Measurements from ENCODE around the gene C19orf81. TPM values are rescaled to one million over a fixed set of nuclear protein-coding genes. Genes with fewer than 3 reads are reported as not detected.

Gene C19orf81
- total RNA-seq, 1 donor, result not detected

GRCh38 chr19:50658441-50659317, 9.4 kb downstream of the C19orf81 start:
- H3K27me3 ChIP-seq (ENCODE audit: insufficient read depth, low read length), result no peaks in the 10 kb centered on the region
- peak overlapping the region; percentile 71 for H3K4me3 ChIP-seq (ENCODE audit: insufficient read depth, low read length)
- H3K4me1 ChIP-seq (ENCODE audit: insufficient read depth, low read length), result peaks cover 16% of the 10 kb centered on the region
- peak overlapping the region; percentile 93 for H2AFZ ChIP-seq (ENCODE audit: low read length)
- no peaks in the 10 kb centered on the region for H4K20me1 ChIP-seq (ENCODE audit: insufficient read depth, low read length)
- TF ChIP-seq, protein P1, sequence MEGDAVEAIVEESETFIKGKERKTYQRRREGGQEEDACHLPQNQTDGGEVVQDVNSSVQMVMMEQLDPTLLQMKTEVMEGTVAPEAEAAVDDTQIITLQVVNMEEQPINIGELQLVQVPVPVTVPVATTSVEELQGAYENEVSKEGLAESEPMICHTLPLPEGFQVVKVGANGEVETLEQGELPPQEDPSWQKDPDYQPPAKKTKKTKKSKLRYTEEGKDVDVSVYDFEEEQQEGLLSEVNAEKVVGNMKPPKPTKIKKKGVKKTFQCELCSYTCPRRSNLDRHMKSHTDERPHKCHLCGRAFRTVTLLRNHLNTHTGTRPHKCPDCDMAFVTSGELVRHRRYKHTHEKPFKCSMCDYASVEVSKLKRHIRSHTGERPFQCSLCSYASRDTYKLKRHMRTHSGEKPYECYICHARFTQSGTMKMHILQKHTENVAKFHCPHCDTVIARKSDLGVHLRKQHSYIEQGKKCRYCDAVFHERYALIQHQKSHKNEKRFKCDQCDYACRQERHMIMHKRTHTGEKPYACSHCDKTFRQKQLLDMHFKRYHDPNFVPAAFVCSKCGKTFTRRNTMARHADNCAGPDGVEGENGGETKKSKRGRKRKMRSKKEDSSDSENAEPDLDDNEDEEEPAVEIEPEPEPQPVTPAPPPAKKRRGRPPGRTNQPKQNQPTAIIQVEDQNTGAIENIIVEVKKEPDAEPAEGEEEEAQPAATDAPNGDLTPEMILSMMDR (IDR thresholded peaks at IDR 0.05; ENCODE audit: extremely low read depth, low read depth, low read length), result no peak
- peak; percentile 99 for DNase-seq (ENCODE audit: insufficient read length, low spot score, missing footprints)
- no peaks in the 10 kb centered on the region for H3K79me2 ChIP-seq (ENCODE audit: insufficient read depth, low read length)
- H3K27ac ChIP-seq (ENCODE audit: low read depth, low read length), result peak overlapping the region; percentile 59
- no peaks in the 10 kb centered on the region for H3K36me3 ChIP-seq (ENCODE audit: insufficient read depth, low read length)
- no peaks in the 10 kb centered on the region for H3K9me3 ChIP-seq (ENCODE audit: low read depth, low read length)
- peak overlapping the region; percentile 96 for H3K4me2 ChIP-seq (ENCODE audit: insufficient read depth, low read length)

DNA sequence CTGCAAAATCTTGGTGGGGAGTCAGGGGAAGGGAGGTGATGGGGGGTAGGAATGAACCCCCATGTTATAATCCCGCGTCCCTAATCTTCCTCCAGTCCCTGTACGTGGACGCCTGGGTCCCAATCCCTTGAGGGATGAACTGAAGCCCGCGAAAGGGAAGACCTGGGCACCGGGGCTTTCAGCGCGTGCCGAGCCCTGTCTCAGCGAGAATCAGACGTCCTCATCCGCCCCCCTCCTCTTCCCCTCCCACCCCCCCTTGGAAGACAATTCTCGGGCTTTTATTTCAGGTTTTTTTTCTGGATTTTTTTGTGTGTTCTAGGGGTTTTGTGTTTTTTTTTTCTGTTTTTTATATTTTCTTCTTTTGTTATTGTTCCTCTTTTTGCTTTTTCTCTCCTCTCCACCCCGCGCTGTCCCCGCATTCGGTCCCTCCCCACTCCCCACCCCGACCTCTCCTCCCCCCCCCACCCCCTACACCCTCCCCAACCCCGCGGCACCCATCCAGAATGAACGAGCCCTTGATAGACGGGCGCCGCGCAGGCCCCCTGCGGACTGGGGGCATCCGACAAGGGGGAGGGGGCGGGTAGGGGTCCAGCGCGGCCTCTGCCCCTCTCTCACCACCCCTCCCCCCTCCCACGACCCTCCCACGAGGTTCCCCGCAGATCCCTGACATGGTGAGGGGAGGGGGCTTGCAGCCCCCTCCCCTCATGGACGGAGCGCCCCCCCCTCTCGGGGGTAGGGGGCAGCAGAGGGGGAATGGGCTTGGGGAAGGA, 10.3 kb downstream of the C19orf81 start:
- no peak overlapping the region for H2AFZ ChIP-seq (ENCODE audit: low read length)
- H3K9me3 ChIP-seq (ENCODE audit: low read depth, low read length), result no peaks in the 10 kb centered on the region
- no peak for DNase-seq (ENCODE audit: insufficient read length, low spot score, missing footprints)
- H3K36me3 ChIP-seq (ENCODE audit: insufficient read depth, low read length), result no peaks in the 10 kb centered on the region
- H3K79me2 ChIP-seq (ENCODE audit: insufficient read depth, low read length), result no peaks in the 10 kb centered on the region
- no peaks in the 10 kb centered on the region for H4K20me1 ChIP-seq (ENCODE audit: insufficient read depth, low read length)
- no peaks in the 10 kb centered on the region for H3K27me3 ChIP-seq (ENCODE audit: insufficient read depth, low read length)
- peaks cover 16% of the 10 kb centered on the region for H3K4me1 ChIP-seq (ENCODE audit: insufficient read depth, low read length)
- TF ChIP-seq, protein P1 (IDR thresholded peaks at IDR 0.05; ENCODE audit: extremely low read depth, low read depth, low read length), result no peak
- no peak overlapping the region for H3K27ac ChIP-seq (ENCODE audit: low read depth, low read length)
- H3K4me3 ChIP-seq (ENCODE audit: insufficient read depth, low read length), result peak overlapping the region; percentile 71
- H3K4me2 ChIP-seq (ENCODE audit: insufficient read depth, low read length), result peak overlapping the region; percentile 96

- H3K4me2 ChIP-seq (ENCODE audit: insufficient read depth, low read length), result no peak overlapping the region
- no peaks in the 10 kb centered on the region for H3K9me3 ChIP-seq (ENCODE audit: low read depth, low read length)
- peaks cover 16% of the 10 kb centered on the region for H3K4me1 ChIP-seq (ENCODE audit: insufficient read depth, low read length)
- H3K4me3 ChIP-seq (ENCODE audit: insufficient read depth, low read length), result no peak overlapping the region
- H3K79me2 ChIP-seq (ENCODE audit: insufficient read depth, low read length), result no peaks in the 10 kb centered on the region
- TF ChIP-seq, protein P1 (IDR thresholded peaks at IDR 0.05; ENCODE audit: extremely low read depth, low read depth, low read length), result no peak
- no peak for DNase-seq (ENCODE audit: insufficient read length, low spot score, missing footprints)
- peaks cover 3% of the 10 kb centered on the region for H3K27me3 ChIP-seq (ENCODE audit: insufficient read depth, low read length)
- H2AFZ ChIP-seq (ENCODE audit: low read length), result no peak overlapping the region
- H4K20me1 ChIP-seq (ENCODE audit: insufficient read depth, low read length), result no peaks in the 10 kb centered on the region
- no peak overlapping the region for H3K27ac ChIP-seq (ENCODE audit: low read depth, low read length)
- H3K36me3 ChIP-seq (ENCODE audit: insufficient read depth, low read length), result no peaks in the 10 kb centered on the region
Measured at GRCh38 chr19:50660088-50660366, 10.8 kb downstream of the C19orf81 start.

DNA sequence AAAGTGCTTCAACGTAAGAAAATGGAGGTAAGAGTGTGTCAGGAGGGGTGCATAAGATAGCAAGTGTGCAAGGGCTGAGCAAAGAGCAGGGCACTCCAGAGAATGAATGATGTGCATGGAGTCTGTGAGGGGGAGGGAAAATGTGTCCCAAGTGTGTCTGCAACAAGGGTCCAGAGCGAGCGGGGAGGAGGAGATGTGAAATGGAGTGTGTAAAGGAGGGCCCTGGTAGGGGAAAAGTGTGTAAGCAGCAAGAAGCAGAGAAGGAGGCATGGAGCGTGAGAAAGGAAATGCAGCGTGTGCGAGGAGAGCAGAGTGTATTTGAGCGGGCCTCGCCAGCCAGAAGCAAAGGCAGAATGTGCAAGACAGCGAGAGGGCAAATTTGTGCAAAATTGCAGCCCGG, 11.8 kb downstream of the C19orf81 start:
- no peaks in the 10 kb centered on the region for H4K20me1 ChIP-seq (ENCODE audit: insufficient read depth, low read length)
- H3K79me2 ChIP-seq (ENCODE audit: insufficient read depth, low read length), result no peaks in the 10 kb centered on the region
- H3K4me2 ChIP-seq (ENCODE audit: insufficient read depth, low read length), result no peak overlapping the region
- peaks cover 6% of the 10 kb centered on the region for H3K27me3 ChIP-seq (ENCODE audit: insufficient read depth, low read length)
- TF ChIP-seq, protein P1 (IDR thresholded peaks at IDR 0.05; ENCODE audit: extremely low read depth, low read depth, low read length), result no peak
- no peaks in the 10 kb centered on the region for H3K9me3 ChIP-seq (ENCODE audit: low read depth, low read length)
- H2AFZ ChIP-seq (ENCODE audit: low read length), result no peak overlapping the region
- H3K4me1 ChIP-seq (ENCODE audit: insufficient read depth, low read length), result peaks cover 16% of the 10 kb centered on the region
- no peak overlapping the region for H3K4me3 ChIP-seq (ENCODE audit: insufficient read depth, low read length)
- DNase-seq (ENCODE audit: insufficient read length, low spot score, missing footprints), result no peak
- H3K27ac ChIP-seq (ENCODE audit: low read depth, low read length), result no peak overlapping the region
- H3K36me3 ChIP-seq (ENCODE audit: insufficient read depth, low read length), result no peaks in the 10 kb centered on the region
